A673 (cell line): Measurements from ENCODE around the gene RAE1. TPM values are rescaled to one million over a fixed set of nuclear protein-coding genes. Genes with fewer than 3 reads are reported as not detected.

ENCODE experiments used
- BruUV-seq: library from RNA; stranded (reverse); fragments of 400-500 nt; replicated peaks from 2 replicates; lab custom pipeline; 2021; lab: Mats Ljungman, UMichigan
- CTCF ChIA-PET: fragments of 300-600 bp; sonication (Branson Sonifier 250); formaldehyde crosslinking; loops from one replicate; lab custom pipeline; 2022; ENCODE audit warnings: antibody characterized with exemption; lab: Charles Lee
- POLR2A ChIA-PET: fragments of 300-600 bp; sonication (Branson Sonifier 250); formaldehyde crosslinking; loops from one replicate; lab custom pipeline; 2022; ENCODE audit warnings: antibody characterized with exemption; ENCODE audit not compliant: low non-redundant PET; lab: Charles Lee
- DNase-seq: peaks from one replicate; pipeline ENCODE4 v3.0.0-alpha.2; 2015; ENCODE audit warnings: low spot score
- H3K27ac ChIP-seq: fragments of 200-600 bp; sonication (generic); 2 replicates; pipeline ENCODE4 v1.5.1; 2016; ENCODE audit warnings: mixed run types, low read depth, mild to moderate bottlenecking, mixed read lengths, antibody characterized with exemption, low read length; ENCODE audit not compliant: poor library complexity, severe bottlenecking
- H3K27me3 ChIP-seq: fragments of 200-600 bp; sonication (generic); replicated peaks from 2 replicates; pipeline ENCODE4 v1.6.1; 2017; ENCODE audit warnings: mixed run types, low read depth, mild to moderate bottlenecking, mixed read lengths, antibody characterized with exemption, low read length; ENCODE audit not compliant: insufficient read depth, poor library complexity
- H3K36me3 ChIP-seq: fragments of 200-600 bp; sonication (generic); 2 replicates; pipeline ENCODE4 v1.6.1; 2016; ENCODE audit warnings: mixed run types, mild to moderate bottlenecking, mixed read lengths, antibody characterized with exemption, low read length; ENCODE audit not compliant: insufficient read depth, poor library complexity, severe bottlenecking
- H3K4me1 ChIP-seq: fragments of 200-600 bp; sonication (generic); 2 replicates; pipeline ENCODE4 v1.6.1; 2017; ENCODE audit warnings: mixed run types, mild to moderate bottlenecking, mixed read lengths, antibody characterized with exemption, low read length; ENCODE audit not compliant: insufficient read depth, poor library complexity, severe bottlenecking
- H3K4me3 ChIP-seq: fragments of 200-600 bp; sonication (generic); 2 replicates; pipeline ENCODE4 v1.5.1; 2016; ENCODE audit warnings: low read depth, mixed run types, mild to moderate bottlenecking, mixed read lengths, low read length; ENCODE audit not compliant: poor library complexity, severe bottlenecking
- H3K9me3 ChIP-seq: fragments of 200-600 bp; sonication (generic); 2 replicates; pipeline ENCODE4 v1.6.1; 2016; ENCODE audit warnings: mixed run types, low read depth, mild to moderate bottlenecking, mixed read lengths, antibody characterized with exemption, low read length; ENCODE audit not compliant: poor library complexity, severe bottlenecking
- CTCF ChIP-seq: fragments of 300-800, 200-600 bp; sonication (generic); conservative IDR thresholded peaks from 2 replicates; pipeline ENCODE4 v1.5.1; 2017; ENCODE audit warnings: low read depth, mild to moderate bottlenecking, antibody characterized with exemption, low read length, moderate library complexity, mixed read lengths
- EZH2 ChIP-seq: fragments of 200-600 bp; sonication (generic); IDR thresholded peaks from 2 replicates; pipeline ENCODE4 v1.6.1; 2017; ENCODE audit warnings: borderline replicate concordance, low read depth, mild to moderate bottlenecking, mixed read lengths, antibody characterized with exemption, low read length; ENCODE audit not compliant: poor library complexity, severe bottlenecking
- intact Hi-C: fragments of 100-400 bp; cut with micrococcal nuclease; formaldehyde crosslinking; loops from one replicate; pipeline ENCODE4 v1.10.0; 2022; ENCODE audit not compliant: unreplicated experiment
- microRNA-seq: library from miRNA; unstranded; fragments of <30 nt; microRNA quantifications from one replicate; pipeline ENCODE4 v1.2.0, GENCODE V29; 2021
- total RNA-seq: library from RNA; stranded (reverse); gene quantifications from 2 replicates; pipeline ENCODE4 v1.2.3, GENCODE V29; 2021

The RAE1 gene
- total RNA-seq, 1 experiment from 2014 or later = 70.9 TPM

- ChIA-PET CTCF (no interaction called here), POLR2A (no interaction called here)
- Histone ChIP-seq H3K27me3 (no peaks in the 10 kb centered on the region), H3K4me1 (no peaks in the 10 kb centered on the region), H3K4me3 (no peak overlapping the region), H3K27ac (no peak overlapping the region), H3K9me3 (no peaks in the 10 kb centered on the region), H3K36me3 (no peaks in the 10 kb centered on the region)
- intact Hi-C loops = no loop called here
- TF ChIP-seq CTCF = no peak
- no peak for TF ChIP-seq EZH2
- BruUV-seq = no TSS peak
- no peak for DNase-seq
These were observed 75.2 kb downstream of the RAE1 start for GRCh38 chr20:57426271-57426689.

GRCh38 chr20:57426831-57427230 lies 75.8 kb downstream of the RAE1 start:
- no peaks in the 10 kb centered on the region for H3K4me1 ChIP-seq
- CTCF ChIA-PET = no interaction called here
- DNase-seq = no peak
- POLR2A ChIA-PET = no interaction called here
- H3K27ac ChIP-seq = no peak overlapping the region
- TF ChIP-seq CTCF (no peak), EZH2 (no peak)
- H3K4me3 ChIP-seq = no peak overlapping the region
- H3K9me3 ChIP-seq = no peaks in the 10 kb centered on the region
- H3K27me3 ChIP-seq = no peaks in the 10 kb centered on the region
- intact Hi-C loops = no loop called here
- BruUV-seq = no TSS peak
- no peaks in the 10 kb centered on the region for H3K36me3 ChIP-seq

- Histone ChIP-seq H3K27me3 (no peaks in the 10 kb centered on the region), H3K9me3 (no peaks in the 10 kb centered on the region), H3K27ac (no peak overlapping the region), H3K36me3 (no peaks in the 10 kb centered on the region), H3K4me1 (no peaks in the 10 kb centered on the region), H3K4me3 (no peak overlapping the region)
- ChIA-PET CTCF (interaction anchor here (0.7 kb wide), 1 partner anchor 47 kb away, joined by 9 read pairs; no protein-coding TSS in a partner anchor), POLR2A (no interaction called here)
- no peak for TF ChIP-seq CTCF
- no peak for TF ChIP-seq EZH2
- no peak for DNase-seq
- no TSS peak for BruUV-seq
- intact Hi-C loops = no loop called here
These were observed 77.5 kb downstream of the RAE1 start for GRCh38 chr20:57428324-57429158.

Small RNA genes within 50 kb of the gene (microRNA-seq; reads per million reads assigned to microRNA genes)
- not detected for gene MIR4325

Other genes with a start within 250 kb of the RAE1 start
- 7.5 and 18.9 TPM in 2 replicates for gene BMP7, start 84.6 kb upstream of the RAE1 start, total RNA-seq
- gene SPO11, start 21.5 kb upstream of the RAE1 start, total RNA-seq = not detected in 2 replicates
- gene RBM38, start 40.1 kb downstream of the RAE1 start, total RNA-seq = 51.7 and 52.7 TPM in 2 replicates
- gene CTCFL, start 173.9 kb downstream of the RAE1 start, total RNA-seq = 0.90 and 1.6 TPM in 2 replicates
- not detected in 2 replicates for gene PCK1, start 209.9 kb downstream of the RAE1 start, total RNA-seq